Sciatic nerve (tissue), 2 donors: ENCODE results near the gene FGF12. TPM values are rescaled to one million over a fixed set of nuclear protein-coding genes. Genes with fewer than 3 reads are reported as not detected.

Experiments
- ATAC-seq: fragments of 200-7000 bp; cut with Tn5 transposase; one replicate; pipeline ENCODE4 v1.9.1; 2020; ENCODE audit warnings: mild to moderate bottlenecking, moderate library complexity
- DNase-seq: peaks from one replicate; pipeline ENCODE4 v3.0.0-alpha.2; 2020; ENCODE audit warnings: low spot score
- intact Hi-C: fragments of 100-400 bp; cut with DNase I; formaldehyde crosslinking; loops from one replicate; pipeline ENCODE4 v1.14.2; 2022
- total RNA-seq: library from RNA; stranded (reverse); fragmentation: NEBNext Ultra II Directional; extraction: Animal tissue kit (Norgen Biotek cat#: 25700); gene quantifications from one replicate; pipeline ENCODE4 v1.2.1, GENCODE V29; 2021
- donor health status: DM: no; HTN: no; CAD: no.
- donor health status: DM: no; HTN: no; CAD: no.

FGF12 gene
- total RNA-seq, 1 donor from 2014 or later = 3.2 TPM

GRCh38 chr3:192392986-192393385, 334.4 kb downstream of the FGF12 start:
- ATAC-seq (no peak), DNase-seq (no peak)
- intact Hi-C loops = no loop called here

- no peak for ATAC-seq
- no peak for DNase-seq
Observed at GRCh38 chr3:192382861-192383260, 344.5 kb downstream of the FGF12 start.

GRCh38 chr3:192373586-192373985, 353.8 kb downstream of the FGF12 start:
- DNase-seq = no peak

More at GRCh38 chr3:192382861-192383260, 344.5 kb downstream of the FGF12 start:
- intact Hi-C loops = no loop called here

GRCh38 chr3:192373032-192373431, 354.3 kb downstream of the FGF12 start:
- DNase-seq (no peak), ATAC-seq (no peak)
- intact Hi-C loops = no loop called here

More at GRCh38 chr3:192373586-192373985, 353.8 kb downstream of the FGF12 start:
- intact Hi-C loops = no loop called here
- no peak for ATAC-seq

GRCh38 chr3:192372616-192373015, 354.7 kb downstream of the FGF12 start:
- DNase-seq (no peak), ATAC-seq (no peak)
- intact Hi-C loops = no loop called here

GRCh38 chr3:192371870-192372400, 355.4 kb downstream of the FGF12 start:
- intact Hi-C loops = no loop called here
- ATAC-seq = no peak
- DNase-seq = no peak

- ATAC-seq (no peak), DNase-seq (no peak)
- intact Hi-C loops = no loop called here
Observed at GRCh38 chr3:192367616-192368015, 359.7 kb downstream of the FGF12 start.

- ATAC-seq (no peak), DNase-seq (no peak)
- intact Hi-C loops = no loop called here
Observed at GRCh38 chr3:192366916-192367315, 360.4 kb downstream of the FGF12 start.

- ATAC-seq = no peak
- no peak for DNase-seq
- intact Hi-C loops = no loop called here
Observed at GRCh38 chr3:192365571-192365970, 361.8 kb downstream of the FGF12 start.

GRCh38 chr3:192364316-192364715, 363.0 kb downstream of the FGF12 start:
- no peak for ATAC-seq
- intact Hi-C loops = no loop called here
- DNase-seq = no peak

- DNase-seq (no peak), ATAC-seq (no peak)
- intact Hi-C loops = no loop called here
Observed at GRCh38 chr3:192354687-192355086, 372.7 kb downstream of the FGF12 start.

GRCh38 chr3:192352142-192352541, 375.2 kb downstream of the FGF12 start:
- DNase-seq (no peak), ATAC-seq (no peak)
- intact Hi-C loops = no loop called here

- intact Hi-C loops = no loop called here
- DNase-seq (no peak), ATAC-seq (no peak)
Observed at GRCh38 chr3:192351441-192351840, 375.9 kb downstream of the FGF12 start.

- ATAC-seq (no peak), DNase-seq (no peak)
- intact Hi-C loops = no loop called here
Observed at GRCh38 chr3:192340031-192340430, 387.3 kb downstream of the FGF12 start.

- ATAC-seq (no peak), DNase-seq (no peak)
- intact Hi-C loops = no loop called here
Observed at GRCh38 chr3:192339214-192339613, 388.1 kb downstream of the FGF12 start.

- ATAC-seq (no peak), DNase-seq (no peak)
Observed at GRCh38 chr3:192336286-192336685, 391.1 kb downstream of the FGF12 start.

GRCh38 chr3:192332386-192333291, 394.7 kb downstream of the FGF12 start:
- intact Hi-C loops = no loop called here
- ATAC-seq (no peak), DNase-seq (no peak)

More at GRCh38 chr3:192336286-192336685, 391.1 kb downstream of the FGF12 start:
- intact Hi-C loops = no loop called here

- ATAC-seq (no peak), DNase-seq (no peak)
- intact Hi-C loops = no loop called here
Observed at GRCh38 chr3:192331749-192332385, 395.5 kb downstream of the FGF12 start.

GRCh38 chr3:192326656-192327055, 400.7 kb downstream of the FGF12 start:
- no peak for DNase-seq
- no peak for ATAC-seq
- intact Hi-C loops = no loop called here

GRCh38 chr3:192317564-192317963, 409.8 kb downstream of the FGF12 start:
- ATAC-seq = no peak
- DNase-seq = no peak
- intact Hi-C loops = no loop called here
